Neural progenitor cell (in vitro differentiated cells): ENCODE results near the gene CDH13. TPM values are rescaled to one million over a fixed set of nuclear protein-coding genes. Genes with fewer than 3 reads are reported as not detected.

Experiments
- DNase-seq: peaks from one replicate; pipeline ENCODE4 v3.0.0-alpha.2; 2016; ENCODE audit warnings: low spot score
- H2AFZ ChIP-seq: fragments of 200-600 bp; sonication (generic); replicated peaks from 2 replicates; pipeline ENCODE4 v1.6.1; 2016; ENCODE audit warnings: antibody characterized with exemption
- H3F3A ChIP-seq: fragments of 200-600 bp; sonication (generic); 2 replicates; pipeline ENCODE4 v1.6.1; 2016; ENCODE audit warnings: antibody characterized with exemption, low read depth
- H3K27ac ChIP-seq: fragments of 200-600 bp; sonication (generic); 2 replicates; pipeline ENCODE4 v1.5.1; 2016; ENCODE audit warnings: mild to moderate bottlenecking
- H3K27me3 ChIP-seq: fragments of 200-600 bp; sonication (generic); 2 replicates; pipeline ENCODE4 v1.6.1; 2016; ENCODE audit warnings: mild to moderate bottlenecking, moderate library complexity
- H3K36me3 ChIP-seq: fragments of 200-600 bp; sonication (generic); 2 replicates; pipeline ENCODE4 v1.5.1; 2016
- H3K4me1 ChIP-seq: fragments of 200-600 bp; sonication (generic); 2 replicates; pipeline ENCODE4 v1.6.1; 2016; ENCODE audit warnings: mixed run types
- H3K4me2 ChIP-seq: fragments of 200-600 bp; sonication (generic); 2 replicates; pipeline ENCODE4 v1.6.1; 2016
- H3K4me3 ChIP-seq: fragments of 200-600 bp; sonication (generic); 2 replicates; pipeline ENCODE4 v1.5.1; 2016
- H3K79me2 ChIP-seq: fragments of 200-600 bp; sonication (generic); 2 replicates; pipeline ENCODE4 v1.6.1; 2016; ENCODE audit warnings: low read depth
- H3K9ac ChIP-seq: fragments of 200-600 bp; sonication (generic); 2 replicates; pipeline ENCODE4 v1.6.1; 2016
- H3K9me3 ChIP-seq: fragments of 200-600 bp; sonication (generic); 2 replicates; pipeline ENCODE4 v1.5.1; 2016; ENCODE audit warnings: low read depth
- H4K20me1 ChIP-seq: fragments of 200-600 bp; sonication (generic); 2 replicates; pipeline ENCODE4 v1.6.1; 2016; ENCODE audit warnings: low read depth
- H3K27ac Mint-ChIP-seq: 3 replicates; pipeline ENCODE4 v1.8.0; 2021; ENCODE audit warnings: mixed read lengths
- H3K27me3 Mint-ChIP-seq: 2 replicates; pipeline ENCODE4 v1.8.0; 2022; ENCODE audit warnings: low read depth, mild to moderate bottlenecking, inconsistent platforms, moderate library complexity, mixed read lengths; ENCODE audit not compliant: insufficient read depth
- H3K36me3 Mint-ChIP-seq: 3 replicates; pipeline ENCODE4 v1.8.0; 2021; ENCODE audit warnings: mixed read lengths
- H3K4me1 Mint-ChIP-seq: 3 replicates; pipeline ENCODE4 v1.8.0; 2021; ENCODE audit warnings: mixed read lengths
- H3K4me3 Mint-ChIP-seq: 3 replicates; pipeline ENCODE4 v1.8.0; 2021; ENCODE audit warnings: mild to moderate bottlenecking, moderate library complexity, mixed read lengths
- H3K9me3 Mint-ChIP-seq: 3 replicates; pipeline ENCODE4 v1.8.0; 2020; ENCODE audit warnings: mixed read lengths
- EZH2 ChIP-seq: fragments of 200-600 bp; sonication (generic); IDR thresholded peaks from 2 replicates; pipeline ENCODE4 v1.6.1; 2017; ENCODE audit warnings: antibody characterized with exemption, mild to moderate bottlenecking, moderate library complexity
- EZH2phosphoT487 ChIP-seq: fragments of 200-600 bp; sonication (generic); IDR thresholded peaks from 2 replicates; pipeline ENCODE4 v1.6.1; 2017; ENCODE audit warnings: antibody characterized with exemption
- total RNA-seq: library from RNA; depleted of rRNA; stranded (reverse); fragments of >200 nt; gene quantifications from 2 replicates; pipeline ENCODE4 v1.2.3, GENCODE V29; 2015; ENCODE audit warnings: low replicate concordance
- TF ChIP-seq, protein P1 (sequence below): fragments of 200-600 bp; sonication (generic); IDR thresholded peaks from 2 replicates; pipeline ENCODE4 v1.5.1; 2017; ENCODE audit warnings: antibody characterized with exemption, mild to moderate bottlenecking

Gene CDH13
- total RNA-seq, 1 donor from 2014 or later = 3.0 TPM

GRCh38 chr16:82979406-82980111 lies 352.8 kb downstream of the CDH13 start:
- no peak overlapping the region for H3K9ac ChIP-seq
- peaks cover 5% of the 10 kb centered on the region for H3K27me3 Mint-ChIP-seq
- H3K4me2 ChIP-seq = no peak overlapping the region
- DNase-seq = no peak
- H3K4me3 ChIP-seq = no peak overlapping the region
- H3K4me1 Mint-ChIP-seq = peaks cover 2% of the 10 kb centered on the region
- H2AFZ ChIP-seq = no peak overlapping the region
- H3K27ac Mint-ChIP-seq = no peak overlapping the region
- no peaks in the 10 kb centered on the region for H3K79me2 ChIP-seq
- H3K36me3 Mint-ChIP-seq = peaks cover 4% of the 10 kb centered on the region
- TF ChIP-seq, protein P1, sequence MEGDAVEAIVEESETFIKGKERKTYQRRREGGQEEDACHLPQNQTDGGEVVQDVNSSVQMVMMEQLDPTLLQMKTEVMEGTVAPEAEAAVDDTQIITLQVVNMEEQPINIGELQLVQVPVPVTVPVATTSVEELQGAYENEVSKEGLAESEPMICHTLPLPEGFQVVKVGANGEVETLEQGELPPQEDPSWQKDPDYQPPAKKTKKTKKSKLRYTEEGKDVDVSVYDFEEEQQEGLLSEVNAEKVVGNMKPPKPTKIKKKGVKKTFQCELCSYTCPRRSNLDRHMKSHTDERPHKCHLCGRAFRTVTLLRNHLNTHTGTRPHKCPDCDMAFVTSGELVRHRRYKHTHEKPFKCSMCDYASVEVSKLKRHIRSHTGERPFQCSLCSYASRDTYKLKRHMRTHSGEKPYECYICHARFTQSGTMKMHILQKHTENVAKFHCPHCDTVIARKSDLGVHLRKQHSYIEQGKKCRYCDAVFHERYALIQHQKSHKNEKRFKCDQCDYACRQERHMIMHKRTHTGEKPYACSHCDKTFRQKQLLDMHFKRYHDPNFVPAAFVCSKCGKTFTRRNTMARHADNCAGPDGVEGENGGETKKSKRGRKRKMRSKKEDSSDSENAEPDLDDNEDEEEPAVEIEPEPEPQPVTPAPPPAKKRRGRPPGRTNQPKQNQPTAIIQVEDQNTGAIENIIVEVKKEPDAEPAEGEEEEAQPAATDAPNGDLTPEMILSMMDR = no peak
- TF ChIP-seq EZH2phosphoT487 (no peak), EZH2 (no peak)
- H3K4me1 ChIP-seq = no peaks in the 10 kb centered on the region
- H3K9me3 ChIP-seq = no peaks in the 10 kb centered on the region
- no peaks in the 10 kb centered on the region for H4K20me1 ChIP-seq
- H3K9me3 Mint-ChIP-seq = peaks cover 9% of the 10 kb centered on the region
- H3F3A ChIP-seq = no peaks in the 10 kb centered on the region
- no peaks in the 10 kb centered on the region for H3K27me3 ChIP-seq
- H3K4me3 Mint-ChIP-seq = no peak overlapping the region
- H3K27ac ChIP-seq = no peak overlapping the region
- H3K36me3 ChIP-seq = no peaks in the 10 kb centered on the region

GRCh38 chr16:82980810-82981209 lies 354.0 kb downstream of the CDH13 start:
- no peaks in the 10 kb centered on the region for H3K79me2 ChIP-seq
- no peak overlapping the region for H3K4me2 ChIP-seq
- H3K9ac ChIP-seq = no peak overlapping the region
- H3K4me3 ChIP-seq = no peak overlapping the region
- H3K36me3 ChIP-seq = no peaks in the 10 kb centered on the region
- H3K27me3 ChIP-seq = no peaks in the 10 kb centered on the region
- H3K4me1 ChIP-seq = no peaks in the 10 kb centered on the region
- no peak overlapping the region for H3K4me3 Mint-ChIP-seq
- no peaks in the 10 kb centered on the region for H3F3A ChIP-seq
- H3K27me3 Mint-ChIP-seq = peaks cover 5% of the 10 kb centered on the region
- H3K9me3 Mint-ChIP-seq = peaks cover 9% of the 10 kb centered on the region
- peaks cover 2% of the 10 kb centered on the region for H3K4me1 Mint-ChIP-seq
- H3K27ac Mint-ChIP-seq = no peak overlapping the region
- DNase-seq = no peak
- H4K20me1 ChIP-seq = no peaks in the 10 kb centered on the region
- H3K27ac ChIP-seq = no peak overlapping the region
- H2AFZ ChIP-seq = no peak overlapping the region
- H3K9me3 ChIP-seq = no peaks in the 10 kb centered on the region
- H3K36me3 Mint-ChIP-seq = peaks cover 4% of the 10 kb centered on the region
- TF ChIP-seq EZH2 (no peak), EZH2phosphoT487 (no peak)
- TF ChIP-seq, protein P1 = no peak

DNA sequence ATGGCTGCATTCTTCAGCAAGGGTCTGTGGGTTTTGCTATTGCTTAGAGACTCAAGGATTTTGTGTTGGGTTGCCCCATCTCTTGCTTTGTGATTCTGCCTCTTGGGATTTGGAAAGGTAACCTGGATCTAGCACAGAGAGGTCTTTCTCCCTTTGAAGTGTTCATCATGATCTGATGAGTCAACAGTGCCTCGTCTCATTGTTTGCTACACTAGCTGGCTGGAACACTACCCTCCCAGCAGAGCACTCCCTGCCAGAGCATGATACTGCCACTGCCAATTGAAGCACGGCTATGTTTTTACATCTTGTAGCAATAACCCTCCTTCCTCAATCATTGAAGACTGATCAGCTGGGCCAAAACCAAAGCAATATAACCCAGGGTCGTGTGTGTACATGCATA lies 361.0 kb downstream of the CDH13 start:
- H3K36me3 ChIP-seq = no peaks in the 10 kb centered on the region
- H3K9me3 Mint-ChIP-seq = no peaks in the 10 kb centered on the region
- no peak for DNase-seq
- H3K4me2 ChIP-seq = no peak overlapping the region
- H3K9me3 ChIP-seq = no peaks in the 10 kb centered on the region
- H3K27ac Mint-ChIP-seq = no peak overlapping the region
- H3K9ac ChIP-seq = no peak overlapping the region
- TF ChIP-seq EZH2 (no peak), EZH2phosphoT487 (no peak)
- TF ChIP-seq, protein P1 = no peak
- H3K4me3 ChIP-seq = no peak overlapping the region
- H2AFZ ChIP-seq = no peak overlapping the region
- no peaks in the 10 kb centered on the region for H3K27me3 Mint-ChIP-seq
- no peaks in the 10 kb centered on the region for H3K27me3 ChIP-seq
- H3K79me2 ChIP-seq = no peaks in the 10 kb centered on the region
- no peaks in the 10 kb centered on the region for H3K4me1 ChIP-seq
- no peak overlapping the region for H3K4me3 Mint-ChIP-seq
- H4K20me1 ChIP-seq = no peaks in the 10 kb centered on the region
- no peaks in the 10 kb centered on the region for H3F3A ChIP-seq
- H3K27ac ChIP-seq = no peak overlapping the region
- H3K36me3 Mint-ChIP-seq = no peaks in the 10 kb centered on the region
- H3K4me1 Mint-ChIP-seq = no peaks in the 10 kb centered on the region
